ENCODE results near the gene RPS16. TPM values are rescaled to one million over a fixed set of nuclear protein-coding genes. Genes with fewer than 3 reads are reported as not detected.

Gene RPS16
- total and polyA plus RNA-seq, 2 donors (not counting 1 experiment from before 2014, with no cell fraction given), result 3,910 to 6,448 TPM

GRCh38 chr19:39436350-39436716 is 584 bp upstream of the RPS16 start:
- POLR2A ChIA-PET, result interaction anchor here (0.7 to 1.9 kb wide), 18 partner anchors 9 to 100 kb away, joined by 3 to 42 read pairs (median 10); partner anchors contain the start of genes GMFG, MED29, PAF1 and PLEKHG2
- CTCF ChIA-PET, result interaction anchor here (0.7 to 1.8 kb wide), 12 partner anchors 9 to 237 kb away, joined by 3 to 28 read pairs (median 5); partner anchors contain the start of genes EID2B, MED29, PAF1 and PLEKHG2
- TF ChIP-seq EZH2 (IDR thresholded peaks at IDR 0.05; ENCODE audit: borderline replicate concordance, insufficient read depth, low read depth, low read length, poor library complexity, severe bottlenecking) (no peak), CTCF (IDR thresholded peaks at IDR 0.05) (no peak)
- intact Hi-C loops (cut with micrococcal nuclease), result loop anchor here (1.0 kb wide), 5 partner anchors 9 to 311 kb away; partner anchors contain the start of genes EID2B, PAK4, PLEKHG2 and SUPT5H
- 9% methylated on average over 2 of the region's 2 CpGs for WGBS (ENCODE audit: insufficient coverage)
- no peaks in the 10 kb centered on the region for H3K9me3 Mint-ChIP-seq (ENCODE audit: insufficient read depth)
- Histone ChIP-seq H3K36me3 (replicated peaks in 1 of 2; ENCODE audit: control extremely low read depth in 1 of 2, control insufficient read depth in 1 of 2, extremely low read depth in 1 of 2, insufficient read depth in 2 of 2, low read length in 1 of 2) (peaks cover 6 to 34% of the 10 kb centered on the region in 2 experiments), H3K9me3 (ENCODE audit: control extremely low read depth in 1 of 3, control insufficient read depth in 2 of 3, insufficient read depth in 1 of 3, low read length in 2 of 3) (no peaks in the 10 kb centered on the region), H3K79me2 (ENCODE audit: control insufficient read depth, insufficient read depth, low read length) (peaks cover 49% of the 10 kb centered on the region), H3K4me2 (replicated peaks; ENCODE audit: low read depth, low read length, poor library complexity, severe bottlenecking) (peak overlapping the region; percentile 92), H2AFZ (ENCODE audit: insufficient read depth, low read depth, low read length, poor library complexity, severe bottlenecking) (peak overlapping the region; percentile 86), H3K4me1 (ENCODE audit: control insufficient read depth in 2 of 2, insufficient read depth in 2 of 2, low read length in 2 of 2) (peaks cover 29% of the 10 kb centered on the region in 2 donors), H3K27me3 (replicated peaks in 1 of 4; ENCODE audit: control extremely low read depth in 1 of 4, control insufficient read depth in 3 of 4, insufficient read depth in 4 of 4, low read length in 3 of 4) (no peaks in the 10 kb centered on the region), H4K20me1 (ENCODE audit: control insufficient read depth, insufficient read depth, low read length, poor library complexity, severe bottlenecking) (peaks cover 34% of the 10 kb centered on the region), H3K9ac (ENCODE audit: low read length) (peak overlapping the region; percentile 96), H3K27ac (ENCODE audit: low read length in 2 of 2) (peak overlapping the region; percentile 70 to 93), H3K4me3 (ENCODE audit: control extremely low read depth in 1 of 5, extremely low read depth in 1 of 5, insufficient read depth in 1 of 5, low read depth in 2 of 5, low read length in 4 of 5) (peak overlapping the region; percentile 61 to 100 (median 84))
- peaks cover 45% of the 10 kb centered on the region for H3K4me1 Mint-ChIP-seq
- H3K27ac Mint-ChIP-seq, result peak overlapping the region; percentile 100
- ATAC-seq (ENCODE audit: low read depth) (no peak), DNase-seq (no peak)
- peak overlapping the region; percentile 100 for H3K4me3 Mint-ChIP-seq
- no peaks in the 10 kb centered on the region for H3K27me3 Mint-ChIP-seq
